IMR-90 (cell line): ENCODE data around the gene BLTP3A. TPM values are rescaled to one million over a fixed set of nuclear protein-coding genes. Genes with fewer than 3 reads are reported as not detected.

Experiments used
- ATAC-seq: fragments of 200-7000 bp; cut with Tn5 transposase; 2 replicates; pipeline ENCODE4 v1.9.1; 2020; ENCODE audit warnings: low read depth, mild to moderate bottlenecking, moderate library complexity
- BruUV-seq: library from RNA; stranded (reverse); fragments of 400-500 nt; replicated peaks from 2 replicates; lab custom pipeline; 2021; lab: Mats Ljungman, UMichigan
- CTCF ChIA-PET: fragments of 300-600 bp; formaldehyde crosslinking; extraction: SDS; loops from one replicate; lab custom pipeline; 2021; ENCODE audit warnings: antibody characterized with exemption; lab: Yijun Ruan, JAX
- POLR2A ChIA-PET: fragments of 300-600 bp; sonication (Branson Sonifier 250); formaldehyde crosslinking; loops from one replicate; lab custom pipeline; 2022; ENCODE audit warnings: antibody characterized with exemption; ENCODE audit not compliant: unreplicated experiment; lab: Charles Lee
- DNase-seq: peaks from one replicate; pipeline ENCODE4 v3.0.0; 2013
- H2AFZ ChIP-seq: replicated peaks from 2 replicates; pipeline ENCODE3; 2013; ENCODE audit warnings: low read length, mild to moderate bottlenecking; ENCODE audit not compliant: poor library complexity
- H2AK5ac ChIP-seq: 2 replicates; pipeline ENCODE4 v1.6.1; 2013; ENCODE audit warnings: low read depth, low read length, inconsistent platforms
- H2AK9ac ChIP-seq: replicated peaks from 2 replicates; pipeline ENCODE3; 2013; ENCODE audit warnings: mild to moderate bottlenecking, low read depth, low read length, moderate library complexity; ENCODE audit not compliant: poor library complexity
- H2BK120ac ChIP-seq: 2 replicates; pipeline ENCODE4 v1.6.1; 2013; ENCODE audit warnings: low read depth, low read length, inconsistent platforms
- H2BK15ac ChIP-seq: 3 replicates; pipeline ENCODE4 v1.6.1; 2013; ENCODE audit warnings: low read depth, low read length, inconsistent platforms
- H2BK20ac ChIP-seq: 2 replicates; pipeline ENCODE4 v1.6.1; 2013; ENCODE audit warnings: low read depth, mild to moderate bottlenecking, inconsistent platforms, low read length, moderate library complexity
- H2BK5ac ChIP-seq: 2 replicates; pipeline ENCODE4 v1.6.1; 2013; ENCODE audit warnings: mild to moderate bottlenecking, low read depth, low read length, inconsistent platforms; ENCODE audit not compliant: poor library complexity, severe bottlenecking
- H3K14ac ChIP-seq: replicated peaks from 2 replicates; pipeline ENCODE4 v1.6.1; 2013; ENCODE audit warnings: low read depth, low read length, inconsistent platforms
- H3K18ac ChIP-seq: 2 replicates; pipeline ENCODE4 v1.6.1; 2013; ENCODE audit warnings: low read depth, low read length, control low read depth
- H3K23ac ChIP-seq: 2 replicates; pipeline ENCODE4 v1.6.1; 2013; ENCODE audit warnings: low read depth, low read length, inconsistent platforms
- H3K27ac ChIP-seq: 2 replicates; pipeline ENCODE4 v1.5.1; 2013; ENCODE audit warnings: mild to moderate bottlenecking, control low read depth, low read length; ENCODE audit not compliant: insufficient read depth
- H3K27me3 ChIP-seq: 2 replicates; pipeline ENCODE4 v1.6.1; 2013; ENCODE audit warnings: low read length; ENCODE audit not compliant: control insufficient read depth, insufficient read depth
- H3K36me3 ChIP-seq: 2 replicates; pipeline ENCODE4 v1.6.1; 2013; ENCODE audit warnings: low read length, mixed read lengths; ENCODE audit not compliant: control insufficient read depth, insufficient read depth
- H3K4ac ChIP-seq: 2 replicates; pipeline ENCODE4 v1.6.1; 2013; ENCODE audit warnings: low read depth, low read length, inconsistent platforms
- H3K4me1 ChIP-seq: 2 replicates; pipeline ENCODE4 v1.6.1; 2013; ENCODE audit warnings: low read length, mixed read lengths; ENCODE audit not compliant: control insufficient read depth, insufficient read depth
- H3K4me2 ChIP-seq: 2 replicates; pipeline ENCODE4 v1.6.1; 2013; ENCODE audit warnings: low read depth, mild to moderate bottlenecking, control low read depth, low read length, moderate library complexity
- H3K4me3 ChIP-seq: 2 replicates; pipeline ENCODE4 v1.5.1; 2013; ENCODE audit warnings: low read depth, mild to moderate bottlenecking, control low read depth, low read length, moderate library complexity; ENCODE audit not compliant: insufficient read depth
- H3K56ac ChIP-seq: 2 replicates; pipeline ENCODE4 v1.6.1; 2013; ENCODE audit warnings: low read length, inconsistent platforms; ENCODE audit not compliant: insufficient read depth; ENCODE audit errors: extremely low read depth
- H3K79me1 ChIP-seq, 2 experiments: 2 replicates each; pipeline ENCODE4 v1.6.1; 2013; ENCODE audit warnings: low read length in 2 of 2, inconsistent platforms in 1 of 2, low read depth in 1 of 2
- H3K9ac ChIP-seq: 2 replicates; pipeline ENCODE4 v1.6.1; 2013; ENCODE audit warnings: low read depth, low read length, control low read depth
- H3K9me1 ChIP-seq: 2 replicates; pipeline ENCODE4 v1.6.1; 2013; ENCODE audit warnings: low read length, inconsistent platforms; ENCODE audit not compliant: insufficient read depth
- H3K9me3 ChIP-seq: 2 replicates; pipeline ENCODE4 v1.6.1; 2013; ENCODE audit warnings: low read length; ENCODE audit not compliant: control insufficient read depth, insufficient read depth
- H4K20me1 ChIP-seq: 2 replicates; pipeline ENCODE4 v1.6.1; 2013; ENCODE audit warnings: low read length, inconsistent platforms; ENCODE audit not compliant: insufficient read depth
- H4K5ac ChIP-seq: 2 replicates; pipeline ENCODE4 v1.6.1; 2013; ENCODE audit warnings: mild to moderate bottlenecking, low read depth, low read length, control low read depth
- H4K8ac ChIP-seq, 2 experiments: 2 replicates each; pipeline ENCODE4 v1.6.1; 2013; ENCODE audit warnings: low read depth in 2 of 2, low read length in 2 of 2, control low read depth in 1 of 2, inconsistent platforms in 1 of 2
- H4K91ac ChIP-seq: 2 replicates; pipeline ENCODE4 v1.6.1; 2013; ENCODE audit warnings: low read depth, low read length, inconsistent platforms; ENCODE audit not compliant: insufficient read depth
- BHLHE40 ChIP-seq: fragments of 150-350 bp; IDR thresholded peaks from 2 replicates; pipeline ENCODE4 v1.6.1; 2016; ENCODE audit warnings: mild to moderate bottlenecking, low read depth, low read length
- USF2 ChIP-seq: fragments of 150-350 bp; IDR thresholded peaks from 2 replicates; pipeline ENCODE4 v1.6.1; 2017; ENCODE audit warnings: mild to moderate bottlenecking, antibody characterized with exemption, low read length, low read depth
- WGBS, 2 experiments: methylation state at CpG; one replicate each; pipeline versions ENCODE4 v1.1.5 to v1.1.7; 2013; ENCODE audit warnings: missing lambda C conversion rate in 2 of 2; ENCODE audit not compliant: insufficient read length in 1 of 2; ENCODE audit errors: extremely low coverage in 2 of 2; 5-methylcytosine and 5-hydroxymethylcytosine counted together
- dilution Hi-C: fragments of 300-500 bp; cut with HindIII; formaldehyde crosslinking; loops from one replicate; pipeline ENCODE4 v1.14.3; 2018; ENCODE audit warnings: low sequenced_read_pairs; ENCODE audit not compliant: unreplicated experiment
- in situ Hi-C: fragments of 300-500 bp; cut with MboI; formaldehyde crosslinking; loops from 3 replicates; pipeline ENCODE4 v1.14.3; 2019; ENCODE audit warnings: low sequenced_read_pairs, inconsistent platforms, mixed read lengths
- intact Hi-C: fragments of 100-400 bp; cut with micrococcal nuclease; formaldehyde crosslinking; loops from 2 replicates; pipeline ENCODE4 v1.10.0; 2022
- polyA plus RNA-seq, 3 experiments: library from polyadenylated mRNA; depleted of rRNA; stranded (reverse); fragments of >200 nt; gene quantifications; 2 replicates each; pipeline ENCODE4 v1.2.3, GENCODE V29; 2012; ENCODE audit warnings: low replicate concordance in 1 of 3
- total RNA-seq: library from RNA; depleted of rRNA; stranded (reverse); fragments of >200 nt; gene quantifications from 2 replicates; pipeline ENCODE4 v1.2.3, GENCODE V29; 2012

BLTP3A gene
- total and polyA plus RNA-seq, 2 of the 4 experiments (the other 2 are of a cell fraction), result 3.0 to 4.7 TPM

DNA sequence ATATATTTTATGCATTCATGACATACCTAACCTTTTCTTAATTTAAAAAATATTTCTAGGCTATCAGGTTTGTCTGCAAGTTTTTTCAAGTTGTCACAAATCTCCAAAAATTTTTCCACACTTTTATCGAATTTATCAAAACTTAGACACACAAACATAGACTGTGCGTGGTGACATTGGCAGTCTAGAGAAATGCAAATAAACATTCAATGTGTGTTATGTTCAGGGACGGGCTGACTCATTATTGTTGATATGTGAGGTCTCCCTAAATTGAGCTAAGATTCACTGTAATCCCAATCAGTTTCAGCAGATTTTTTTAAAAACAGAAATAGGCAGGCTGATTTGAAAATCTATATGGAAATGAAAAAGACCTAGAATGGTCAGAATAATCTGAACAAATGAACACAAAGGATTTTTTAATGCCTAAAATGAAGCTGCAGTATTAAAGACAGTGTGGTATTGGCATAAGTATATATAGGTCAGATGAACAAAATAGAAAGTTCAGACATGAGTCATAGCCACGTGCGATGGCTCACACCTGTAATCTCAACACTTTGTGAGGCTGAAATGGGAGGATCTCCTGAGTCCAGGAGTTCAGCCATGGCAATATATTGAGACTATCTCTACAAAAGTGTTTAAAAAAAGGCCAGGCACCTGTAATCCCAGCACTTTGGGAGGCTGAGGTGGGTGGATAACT, 19.2 kb downstream of the BLTP3A start:
- Histone ChIP-seq H3K18ac (no peak overlapping the region), H4K5ac (no peak overlapping the region), H3K36me3 (no peaks in the 10 kb centered on the region), H3K27ac (no peak overlapping the region), H3K14ac (no peak overlapping the region), H3K27me3 (no peaks in the 10 kb centered on the region; the same call in 1 of the 2 replicates), H2BK5ac (no peak overlapping the region), H2BK20ac (no peak overlapping the region), H3K4me2 (peak overlapping the region; percentile 17; the same call in 1 of the 2 replicates), H2BK120ac (no peak overlapping the region), H2AK9ac (no peak overlapping the region), H4K8ac (no peak overlapping the region), H2AFZ (no peak overlapping the region), H3K9me1 (peaks cover 3% of the 10 kb centered on the region; the same call in 1 of the 2 replicates), H4K91ac (no peak overlapping the region), H3K9me3 (no peaks in the 10 kb centered on the region), H4K20me1 (peaks cover 17% of the 10 kb centered on the region; the same call in 1 of the 2 replicates), H3K4me3 (no peak overlapping the region), H2BK15ac (no peak overlapping the region), H3K23ac (no peak overlapping the region), H3K4ac (no peak overlapping the region), H3K56ac (no peak overlapping the region), H3K4me1 (peaks cover 5% of the 10 kb centered on the region), H3K9ac (no peak overlapping the region), H3K79me1 (peaks cover 0 to 3% of the 10 kb centered on the region in 2 experiments; a peak in 1 of 4 replicates), H2AK5ac (no peak overlapping the region)
- DNase-seq (peak; percentile 38), ATAC-seq (peak; percentile 71)
- WGBS, 2 experiments, result no CpG with 5 or more reads among the region's 5 CpGs
- dilution Hi-C loops (no loop called here), intact Hi-C loops (no loop called here), in situ Hi-C loops (no loop called here)
- POLR2A ChIA-PET, result no interaction called here
- no TSS peak for BruUV-seq
- TF ChIP-seq USF2 (no peak), BHLHE40 (peak; percentile 82)
- CTCF ChIA-PET, result no interaction called here
